Measurements from ENCODE around the gene UGT1A1. TPM values are rescaled to one million over a fixed set of nuclear protein-coding genes. Genes with fewer than 3 reads are reported as not detected.
"Not testable (repeated sequence)": the region's sequence is repeated elsewhere in the genome, so short reads cannot be mapped to it uniquely, and the experiment has no call there.

The UGT1A1 gene
- total RNA-seq, 1 donor from 2014 or later: not detected

DNA sequence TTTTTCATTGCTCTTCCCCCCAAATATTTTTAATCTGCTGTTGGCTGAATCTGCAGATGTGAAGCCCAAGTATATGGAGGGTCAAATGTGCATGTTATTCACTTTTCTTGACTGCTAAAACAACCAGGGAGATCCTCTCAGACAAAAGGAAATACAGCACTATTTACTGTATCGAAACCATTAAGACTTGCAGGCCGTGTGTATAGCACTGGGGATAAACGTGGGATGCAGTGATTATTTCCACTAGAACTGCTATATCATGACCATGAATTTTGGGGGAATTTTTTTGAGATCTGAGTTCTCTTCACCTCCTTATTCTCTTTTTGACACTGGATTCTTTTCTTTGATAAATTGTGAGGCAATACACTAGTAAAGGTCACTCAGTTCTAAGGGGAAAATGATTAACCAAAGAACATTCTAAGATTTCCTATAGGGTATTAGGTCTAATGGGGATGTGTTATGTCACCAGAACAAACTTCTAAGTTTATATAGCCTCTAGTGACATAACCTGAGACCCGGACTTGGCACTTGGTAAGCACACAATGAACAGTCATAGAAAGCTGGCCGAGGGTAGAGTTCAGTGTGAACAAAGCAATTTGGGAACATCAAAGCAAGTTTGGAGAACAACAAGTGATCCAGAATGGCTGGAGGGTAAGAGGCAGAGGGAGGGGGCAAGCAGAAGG, 14.9 kb upstream of the UGT1A1 start:
- Histone ChIP-seq H3K27me3 (no peaks in the 10 kb centered on the region), H3K9me3 (no peaks in the 10 kb centered on the region), H3K4me1 (no peaks in the 10 kb centered on the region), H3K4me3 (no peak overlapping the region), H3K27ac (no peak overlapping the region), H3K36me3 (no peaks in the 10 kb centered on the region)
- no peak for DNase-seq (ENCODE audit: low spot score in 2 of 2)
- intact Hi-C loops (cut with DNase I): no loop called here
- TF ChIP-seq, protein P1, sequence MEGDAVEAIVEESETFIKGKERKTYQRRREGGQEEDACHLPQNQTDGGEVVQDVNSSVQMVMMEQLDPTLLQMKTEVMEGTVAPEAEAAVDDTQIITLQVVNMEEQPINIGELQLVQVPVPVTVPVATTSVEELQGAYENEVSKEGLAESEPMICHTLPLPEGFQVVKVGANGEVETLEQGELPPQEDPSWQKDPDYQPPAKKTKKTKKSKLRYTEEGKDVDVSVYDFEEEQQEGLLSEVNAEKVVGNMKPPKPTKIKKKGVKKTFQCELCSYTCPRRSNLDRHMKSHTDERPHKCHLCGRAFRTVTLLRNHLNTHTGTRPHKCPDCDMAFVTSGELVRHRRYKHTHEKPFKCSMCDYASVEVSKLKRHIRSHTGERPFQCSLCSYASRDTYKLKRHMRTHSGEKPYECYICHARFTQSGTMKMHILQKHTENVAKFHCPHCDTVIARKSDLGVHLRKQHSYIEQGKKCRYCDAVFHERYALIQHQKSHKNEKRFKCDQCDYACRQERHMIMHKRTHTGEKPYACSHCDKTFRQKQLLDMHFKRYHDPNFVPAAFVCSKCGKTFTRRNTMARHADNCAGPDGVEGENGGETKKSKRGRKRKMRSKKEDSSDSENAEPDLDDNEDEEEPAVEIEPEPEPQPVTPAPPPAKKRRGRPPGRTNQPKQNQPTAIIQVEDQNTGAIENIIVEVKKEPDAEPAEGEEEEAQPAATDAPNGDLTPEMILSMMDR (IDR thresholded peaks at IDR 0.05): no peak

DNA sequence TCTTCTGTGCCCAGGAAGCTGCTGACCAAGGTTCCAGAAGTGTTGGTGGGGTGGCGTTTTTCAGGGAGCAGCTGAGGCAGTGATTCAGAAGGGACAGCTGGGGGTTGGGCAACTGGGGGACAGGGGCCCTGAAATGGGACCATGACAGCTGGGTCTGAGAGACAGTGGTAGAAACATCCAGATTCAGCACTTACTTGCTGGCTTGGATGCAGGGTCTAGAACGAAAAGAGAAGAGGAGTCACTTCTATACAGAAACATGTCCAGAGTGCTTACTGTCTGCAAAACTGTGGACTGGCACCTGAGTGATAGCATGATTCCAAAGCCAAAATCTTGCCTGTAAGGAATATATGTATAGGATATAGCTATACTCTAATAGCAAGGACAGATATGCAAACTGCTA, 14.2 kb upstream of the UGT1A1 start:
- H3K27ac ChIP-seq; H3K36me3 ChIP-seq; H3K4me3 ChIP-seq; H3K9me3 ChIP-seq; DNase-seq (ENCODE audit: low spot score in 2 of 2); H3K27me3 ChIP-seq; intact Hi-C loops (cut with DNase I); H3K4me1 ChIP-seq: not testable (repeated sequence)

DNA sequence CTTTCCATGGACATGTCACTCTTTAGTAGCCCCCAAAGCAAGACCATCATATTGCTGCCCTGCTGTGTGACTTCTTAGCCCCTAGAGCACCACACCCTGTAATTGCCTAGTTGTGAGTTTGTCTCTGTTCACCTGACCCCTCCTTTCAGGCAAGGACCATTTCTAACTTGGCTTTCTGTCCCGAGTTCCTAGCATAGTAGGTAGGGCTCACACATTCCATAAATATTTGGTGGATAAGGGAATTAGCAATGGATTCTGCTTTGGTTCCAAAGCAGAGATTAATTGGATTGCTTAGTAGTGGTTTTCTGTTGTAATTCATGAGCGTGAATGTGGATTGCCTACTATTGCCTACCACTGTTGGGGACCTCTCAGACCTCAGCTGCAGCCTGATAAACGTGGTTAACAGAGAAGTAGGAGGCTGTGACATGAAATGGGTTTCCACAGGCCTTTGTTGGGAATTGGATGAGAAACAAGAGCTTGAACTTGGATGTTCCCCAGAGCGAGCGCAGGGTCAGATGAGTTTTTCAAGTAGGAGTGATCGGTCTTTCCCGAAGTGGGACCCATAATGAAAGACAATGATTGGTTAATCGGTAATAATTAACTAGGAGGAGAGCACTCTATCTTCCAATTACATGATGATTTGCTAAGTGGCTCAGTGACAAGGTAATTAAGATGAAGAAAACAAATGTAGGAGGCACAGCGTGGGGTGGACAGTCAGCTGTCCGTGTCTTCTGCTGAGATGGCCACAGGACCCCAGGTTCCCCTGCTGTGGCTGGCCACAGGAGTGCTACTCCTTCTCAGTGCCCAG, 13.4 kb upstream of the UGT1A1 start:
- no peak overlapping the region for H3K27ac ChIP-seq
- H3K4me1 ChIP-seq: no peaks in the 10 kb centered on the region
- TF ChIP-seq, protein P1 (IDR thresholded peaks at IDR 0.05): no peak
- H3K27me3 ChIP-seq: no peaks in the 10 kb centered on the region
- H3K36me3 ChIP-seq: no peaks in the 10 kb centered on the region
- no peak overlapping the region for H3K4me3 ChIP-seq
- no peaks in the 10 kb centered on the region for H3K9me3 ChIP-seq
- no peak for DNase-seq (ENCODE audit: low spot score in 2 of 2)
- intact Hi-C loops (cut with DNase I): no loop called here

DNA sequence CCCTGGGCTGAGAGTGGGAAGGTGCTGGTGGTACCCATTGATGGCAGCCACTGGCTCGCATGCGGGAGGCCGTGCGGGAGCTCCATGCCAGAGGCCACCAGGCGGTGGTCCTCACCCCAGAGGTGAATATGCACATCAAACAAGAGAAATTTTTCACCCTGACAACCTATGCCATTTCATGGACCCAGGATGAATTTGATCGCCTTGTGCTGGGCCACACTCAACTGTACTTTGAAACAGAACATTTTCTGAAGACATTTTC, 12.9 kb upstream of the UGT1A1 start:
- intact Hi-C loops (cut with DNase I): no loop called here
- H3K4me3 ChIP-seq: no peak overlapping the region
- no peaks in the 10 kb centered on the region for H3K36me3 ChIP-seq
- no peaks in the 10 kb centered on the region for H3K27me3 ChIP-seq
- H3K9me3 ChIP-seq: no peaks in the 10 kb centered on the region
- H3K27ac ChIP-seq: no peak overlapping the region
- no peak for DNase-seq (ENCODE audit: low spot score in 2 of 2)
- H3K4me1 ChIP-seq: no peaks in the 10 kb centered on the region
- TF ChIP-seq, protein P1 (IDR thresholded peaks at IDR 0.05): no peak

DNA sequence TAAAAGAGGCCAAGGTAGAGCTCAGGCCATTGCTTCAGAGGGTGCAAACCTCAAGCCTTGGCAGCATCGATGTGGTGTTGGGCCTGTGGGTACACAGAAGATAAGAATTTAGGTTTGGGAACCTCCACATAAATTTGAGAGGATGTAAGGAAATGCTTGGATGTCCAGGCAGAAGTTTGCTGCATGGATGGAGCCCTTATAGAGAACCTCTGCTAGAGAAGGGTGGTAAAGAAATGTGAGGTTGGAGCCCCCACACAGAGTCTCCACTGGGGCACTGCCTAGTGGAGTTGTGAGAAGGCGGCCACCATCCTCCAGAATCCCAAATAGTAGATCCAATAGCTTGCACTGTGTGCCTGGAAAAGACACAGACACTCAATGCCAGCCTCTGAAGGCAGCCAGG, 9.4 kb upstream of the UGT1A1 start:
- H3K36me3 ChIP-seq: not testable (repeated sequence)

DNA sequence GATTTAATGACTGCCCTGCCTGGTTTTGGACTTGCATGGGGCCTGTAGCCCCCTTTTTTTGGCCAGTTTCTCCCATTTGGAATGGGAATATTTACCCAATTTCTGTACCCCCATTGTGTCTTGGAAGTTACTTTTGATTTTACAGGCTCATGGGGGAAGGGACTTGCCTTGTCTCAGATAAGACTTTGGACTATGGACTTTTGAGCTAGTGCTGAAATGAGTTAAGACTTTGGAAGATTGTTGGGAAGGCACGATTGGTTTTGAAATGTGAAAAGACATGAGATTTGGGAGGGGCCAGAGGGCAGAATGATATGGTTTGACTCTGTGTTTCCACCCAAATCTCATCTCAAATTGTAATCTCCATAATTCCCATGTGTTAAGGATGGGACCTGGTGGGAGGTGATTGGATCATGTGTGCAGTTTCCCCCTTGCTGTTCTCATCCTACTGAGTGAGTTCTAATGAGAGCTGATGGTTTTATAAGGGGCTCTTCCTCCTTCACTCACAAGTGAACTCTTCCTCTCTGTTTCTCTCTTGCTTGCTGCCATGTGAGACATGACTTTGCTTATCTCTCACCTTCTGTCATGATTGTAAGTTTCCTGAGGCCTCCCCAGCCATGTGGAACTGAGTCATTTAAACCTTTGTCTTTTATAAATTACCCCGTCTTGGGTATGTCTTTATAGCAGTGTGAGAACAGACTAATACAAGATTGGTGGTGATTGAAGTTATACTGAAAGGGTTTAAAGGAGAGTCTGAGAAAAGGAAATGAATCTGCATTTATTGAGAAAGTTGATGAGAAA, 8.7 kb upstream of the UGT1A1 start:
- intact Hi-C loops (cut with DNase I); H3K27ac ChIP-seq; H3K27me3 ChIP-seq; DNase-seq (ENCODE audit: low spot score in 2 of 2); H3K9me3 ChIP-seq; H3K4me1 ChIP-seq; H3K36me3 ChIP-seq; H3K4me3 ChIP-seq: not testable (repeated sequence)

More for the DNA sequence above, 9.4 kb upstream of the UGT1A1 start:
- H3K4me3 ChIP-seq; intact Hi-C loops (cut with DNase I); H3K27ac ChIP-seq; H3K27me3 ChIP-seq; H3K9me3 ChIP-seq; H3K4me1 ChIP-seq; DNase-seq (ENCODE audit: low spot score in 2 of 2): not testable (repeated sequence)
